H1 (cell line): ENCODE data around the gene PRIMPOL.

ENCODE experiments used
- EZH2 ChIP-seq: fragments of 200-600 bp; sonication (generic); IDR thresholded peaks from 2 replicates; pipeline ENCODE4 v1.7.1; 2012; ENCODE audit warnings: low read depth, mild to moderate bottlenecking, moderate library complexity, low read length, inconsistent platforms; ENCODE audit not compliant: severe bottlenecking
- POLR2A ChIP-seq, 2 experiments: IDR thresholded peaks; 1 replicate in 1 of 2; 2 replicates in 1 of 2; pipeline ENCODE4 v1.6.1; 2011; ENCODE audit warnings: low read depth in 2 of 2, low read length in 2 of 2, mild to moderate bottlenecking in 2 of 2; ENCODE audit errors: control extremely low read depth in 1 of 2
- POLR2AphosphoS5 ChIP-seq: IDR thresholded peaks from 2 replicates; pipeline ENCODE4 v1.6.1; 2011; ENCODE audit warnings: low read depth, low read length
- RAD21 ChIP-seq, 2 experiments: IDR thresholded peaks in 1 of 2; conservative IDR thresholded peaks in 1 of 2; 2 replicates each; pipeline ENCODE4 v1.6.1; 2011; ENCODE audit warnings: low read depth in 2 of 2, low read length in 2 of 2, improper control_type of control experiment in 1 of 2, inconsistent platforms in 1 of 2, mild to moderate bottlenecking in 1 of 2, moderate library complexity in 1 of 2
- SRF ChIP-seq: IDR thresholded peaks from 2 replicates; pipeline ENCODE4 v1.6.1; 2011; ENCODE audit warnings: mild to moderate bottlenecking, low read depth, low read length, moderate library complexity
- TF ChIP-seq, protein P1 (sequence below), 3 experiments: IDR thresholded peaks; 1 replicate in 2 of 3; 2 replicates in 1 of 3; pipeline versions ENCODE4 v1.5.1 to v1.6.1; 2011; ENCODE audit warnings: low read length in 3 of 3, mild to moderate bottlenecking in 3 of 3, inconsistent platforms in 2 of 3, low read depth in 1 of 3, moderate library complexity in 1 of 3; ENCODE audit not compliant: insufficient read depth in 1 of 3; ENCODE audit errors: control extremely low read depth in 1 of 3

DNA sequence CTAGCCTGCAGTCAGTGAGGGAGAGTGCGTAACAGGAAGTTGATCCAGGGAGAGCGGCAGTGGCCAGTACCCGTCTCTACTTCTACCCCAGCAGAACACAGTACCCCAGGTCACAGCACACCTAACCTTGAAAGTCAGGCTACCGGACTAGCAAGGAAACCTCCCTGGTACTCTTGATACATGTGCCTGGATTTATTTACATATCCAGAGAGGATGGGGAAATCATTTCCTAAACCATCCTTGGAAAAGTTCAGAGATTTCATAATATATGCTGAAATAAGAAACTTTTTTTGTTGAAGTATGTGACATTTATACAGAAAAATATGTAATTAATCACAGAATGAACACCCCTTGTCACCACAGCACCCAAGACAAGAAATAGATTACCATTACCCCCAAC, 24.5 kb downstream of the PRIMPOL start:
- TF ChIP-seq SRF = no peak
- no peak for TF ChIP-seq POLR2AphosphoS5
- TF ChIP-seq, protein P1, sequence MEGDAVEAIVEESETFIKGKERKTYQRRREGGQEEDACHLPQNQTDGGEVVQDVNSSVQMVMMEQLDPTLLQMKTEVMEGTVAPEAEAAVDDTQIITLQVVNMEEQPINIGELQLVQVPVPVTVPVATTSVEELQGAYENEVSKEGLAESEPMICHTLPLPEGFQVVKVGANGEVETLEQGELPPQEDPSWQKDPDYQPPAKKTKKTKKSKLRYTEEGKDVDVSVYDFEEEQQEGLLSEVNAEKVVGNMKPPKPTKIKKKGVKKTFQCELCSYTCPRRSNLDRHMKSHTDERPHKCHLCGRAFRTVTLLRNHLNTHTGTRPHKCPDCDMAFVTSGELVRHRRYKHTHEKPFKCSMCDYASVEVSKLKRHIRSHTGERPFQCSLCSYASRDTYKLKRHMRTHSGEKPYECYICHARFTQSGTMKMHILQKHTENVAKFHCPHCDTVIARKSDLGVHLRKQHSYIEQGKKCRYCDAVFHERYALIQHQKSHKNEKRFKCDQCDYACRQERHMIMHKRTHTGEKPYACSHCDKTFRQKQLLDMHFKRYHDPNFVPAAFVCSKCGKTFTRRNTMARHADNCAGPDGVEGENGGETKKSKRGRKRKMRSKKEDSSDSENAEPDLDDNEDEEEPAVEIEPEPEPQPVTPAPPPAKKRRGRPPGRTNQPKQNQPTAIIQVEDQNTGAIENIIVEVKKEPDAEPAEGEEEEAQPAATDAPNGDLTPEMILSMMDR (IDR thresholded peaks at IDR 0.05; ENCODE audit: control extremely low read depth in 1 of 3, insufficient read depth in 1 of 3, low read depth in 1 of 3, low read length in 3 of 3) = no peak
- no peak for TF ChIP-seq RAD21 (IDR thresholded peaks at IDR 0.05 in 1 of 2, conservative IDR thresholded peaks at IDR 0.05 in 1 of 2; ENCODE audit: low read depth in 2 of 2, low read length in 2 of 2)
- no peak for TF ChIP-seq POLR2A (IDR thresholded peaks at IDR 0.05; ENCODE audit: control extremely low read depth in 1 of 2, low read depth in 2 of 2, low read length in 2 of 2)
- no peak for TF ChIP-seq EZH2
